Measurements from ENCODE around the gene VPS35. TPM values are rescaled to one million over a fixed set of nuclear protein-coding genes. Genes with fewer than 3 reads are reported as not detected.

The VPS35 gene
- total and polyA plus RNA-seq, 2 of the 13 experiments (the other 11 are each of a cell fraction or from before 2014, with no cell fraction given), result 30.7 to 136 TPM

DNA sequence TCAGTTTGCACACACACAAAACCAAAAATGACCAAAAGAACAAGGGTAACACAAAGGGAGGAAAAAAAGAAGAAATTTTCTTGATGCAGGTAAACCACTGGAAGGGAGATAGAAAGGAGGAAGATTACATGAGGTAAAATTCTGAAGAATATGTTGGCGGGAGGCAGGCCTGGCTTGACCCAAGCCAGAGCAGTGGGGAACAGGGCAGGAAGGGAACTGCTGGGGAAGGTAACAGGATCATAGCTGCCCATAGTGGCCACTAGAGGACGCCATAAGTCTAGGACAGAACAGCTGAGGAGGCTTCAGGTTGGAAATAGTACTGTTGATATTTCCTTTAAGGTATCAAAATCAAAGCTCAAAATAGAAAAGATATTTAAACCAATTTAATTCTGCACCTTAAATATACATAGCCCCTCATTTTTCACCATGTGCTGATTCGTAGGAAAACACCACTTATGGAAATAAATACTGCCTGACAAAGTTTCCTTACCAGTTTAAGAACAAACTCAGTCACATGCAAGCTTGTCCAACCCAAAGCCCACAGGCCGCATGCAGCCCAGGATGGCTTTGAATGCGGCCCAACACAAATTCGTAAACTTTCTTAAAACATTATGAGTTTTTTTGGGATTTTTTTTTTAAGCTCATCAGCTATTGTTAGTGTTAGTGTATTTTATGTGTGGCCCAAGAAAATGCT is 15.5 kb downstream of the VPS35 start:
- H3K27me3 ChIP-seq (ENCODE audit: control insufficient read depth in 1 of 2, insufficient read depth in 2 of 2, low read length in 2 of 2), result no peaks in the 10 kb centered on the region
- CTCF ChIA-PET (ENCODE audit: low intra/inter-chr PET ratio, low total read pairs), result interaction anchor here (1.1 to 2.6 kb wide), 4 partner anchors 14 to 236 kb away, joined by 3 to 35 read pairs (median 14); partner anchors contain the start of gene VPS35
- intact Hi-C loops (cut with micrococcal nuclease; ENCODE audit: unreplicated experiment) (loop anchor here (1.0 kb wide), 2 partner anchors 15 to 128 kb away; no protein-coding TSS in a partner anchor), in situ Hi-C loops (cut with HindIII; ENCODE audit: extremely low pct_ligation_motif_present, low pct_unique_long_range_greater_than_20kb) (no loop called here)
- no peak overlapping the region for H3K27ac ChIP-seq (ENCODE audit: extremely low read length, insufficient read depth, low read length)
- H2AFZ ChIP-seq (ENCODE audit: low read length), result no peak overlapping the region
- no TSS peak for BruUV-seq (replicated peaks)
- 0 out of 2 replicates have a peak, but pooled peaks cover 3% of the 10 kb centered on the region for H4K20me1 ChIP-seq (ENCODE audit: insufficient read depth, low read length)
- no peak overlapping the region for H3K9ac ChIP-seq (ENCODE audit: insufficient read depth, low read depth, low read length)
- peaks cover 18 to 73% of the 10 kb centered on the region in 2 experiments for H3K36me3 ChIP-seq (replicated peaks in 1 of 2; ENCODE audit: control insufficient read depth in 1 of 2, insufficient read depth in 2 of 2, low read length in 2 of 2)
- no peak overlapping the region for H3K4me2 ChIP-seq (ENCODE audit: low read depth, low read length)
- peak; percentile 79 for DNase-seq (ENCODE audit: low spot score)
- peaks cover 13% of the 10 kb centered on the region for H3K4me1 ChIP-seq (ENCODE audit: insufficient read depth, low read length)
- H3K9me3 ChIP-seq (ENCODE audit: low read length), result no peaks in the 10 kb centered on the region
- no peak overlapping the region for H3K4me3 ChIP-seq (replicated peaks in 1 of 3; ENCODE audit: insufficient read depth in 1 of 3, low read depth in 2 of 3, low read length in 3 of 3)
- 62% methylated on average over 6 of the region's 6 CpGs for WGBS (ENCODE audit: low lambda C conversion rate)
- peak; percentile 100 for ATAC-seq
- POLR2A ChIA-PET, result interaction anchor here (1.2 to 1.5 kb wide), 3 partner anchors 17 to 127 kb away, joined by 3 to 8 read pairs (median 6); partner anchors contain the start of gene ORC6
- H3K79me2 ChIP-seq (ENCODE audit: insufficient read depth, low read length), result no peaks in the 10 kb centered on the region
- peak; percentile 15 for FAIRE-seq
- TF ChIP-seq NFE2 (CRISPR knock-in tag; IDR thresholded peaks at IDR 0.05), result no peak
- TF ChIP-seq PRMT3 (CRISPR knock-in tag; IDR thresholded peaks at IDR 0.05; ENCODE audit: borderline replicate concordance, low read depth), result no peak
- no peak for TF ChIP-seq SOX13 (IDR thresholded peaks at IDR 0.05)
- peak in 1 of 2 experiments; percentile 17; a peak in 1 of 4 replicates for TF ChIP-seq SOX13 (CRISPR knock-in tag; conservative IDR thresholded peaks at IDR 0.05 in 1 of 2, IDR thresholded peaks at IDR 0.05 in 1 of 2)
- TF ChIP-seq, protein P1, sequence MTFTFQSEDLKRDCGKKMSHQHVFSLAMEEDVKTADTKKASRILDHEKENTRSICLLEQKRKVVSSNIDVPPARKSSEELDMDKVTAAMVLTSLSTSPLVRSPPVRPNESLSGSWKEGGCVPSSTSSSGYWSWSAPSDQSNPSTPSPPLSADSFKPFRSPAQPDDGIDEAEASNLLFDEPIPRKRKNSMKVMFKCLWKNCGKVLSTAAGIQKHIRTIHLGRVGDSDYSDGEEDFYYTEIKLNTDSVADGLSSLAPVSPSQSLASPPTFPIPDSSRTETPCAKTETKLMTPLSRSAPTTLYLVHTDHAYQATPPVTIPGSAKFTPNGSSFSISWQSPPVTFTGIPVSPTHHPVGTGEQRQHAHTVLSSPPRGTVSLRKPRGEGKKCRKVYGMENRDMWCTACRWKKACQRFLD (CRISPR knock-in tag; IDR thresholded peaks at IDR 0.05; ENCODE audit: borderline replicate concordance), result no peak
- TF ChIP-seq ZNF672 (CRISPR knock-in tag; IDR thresholded peaks at IDR 0.05), result no peak
- TF ChIP-seq, protein P2, sequence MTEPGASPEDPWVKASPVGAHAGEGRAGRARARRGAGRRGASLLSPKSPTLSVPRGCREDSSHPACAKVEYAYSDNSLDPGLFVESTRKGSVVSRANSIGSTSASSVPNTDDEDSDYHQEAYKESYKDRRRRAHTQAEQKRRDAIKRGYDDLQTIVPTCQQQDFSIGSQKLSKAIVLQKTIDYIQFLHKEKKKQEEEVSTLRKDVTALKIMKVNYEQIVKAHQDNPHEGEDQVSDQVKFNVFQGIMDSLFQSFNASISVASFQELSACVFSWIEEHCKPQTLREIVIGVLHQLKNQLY (CRISPR knock-in tag; IDR thresholded peaks at IDR 0.05), result no peak
- TF ChIP-seq ATRX (CRISPR knock-in tag; IDR thresholded peaks at IDR 0.05; ENCODE audit: borderline replicate concordance), result no peak
- TF ChIP-seq TMF1 (CRISPR knock-in tag; IDR thresholded peaks at IDR 0.05; ENCODE audit: low read depth), result no peak
- peak; percentile 26 for TF ChIP-seq ASH2L (IDR thresholded peaks at IDR 0.05; ENCODE audit: insufficient read length, low read depth, low read length)
- TF ChIP-seq, protein P3, sequence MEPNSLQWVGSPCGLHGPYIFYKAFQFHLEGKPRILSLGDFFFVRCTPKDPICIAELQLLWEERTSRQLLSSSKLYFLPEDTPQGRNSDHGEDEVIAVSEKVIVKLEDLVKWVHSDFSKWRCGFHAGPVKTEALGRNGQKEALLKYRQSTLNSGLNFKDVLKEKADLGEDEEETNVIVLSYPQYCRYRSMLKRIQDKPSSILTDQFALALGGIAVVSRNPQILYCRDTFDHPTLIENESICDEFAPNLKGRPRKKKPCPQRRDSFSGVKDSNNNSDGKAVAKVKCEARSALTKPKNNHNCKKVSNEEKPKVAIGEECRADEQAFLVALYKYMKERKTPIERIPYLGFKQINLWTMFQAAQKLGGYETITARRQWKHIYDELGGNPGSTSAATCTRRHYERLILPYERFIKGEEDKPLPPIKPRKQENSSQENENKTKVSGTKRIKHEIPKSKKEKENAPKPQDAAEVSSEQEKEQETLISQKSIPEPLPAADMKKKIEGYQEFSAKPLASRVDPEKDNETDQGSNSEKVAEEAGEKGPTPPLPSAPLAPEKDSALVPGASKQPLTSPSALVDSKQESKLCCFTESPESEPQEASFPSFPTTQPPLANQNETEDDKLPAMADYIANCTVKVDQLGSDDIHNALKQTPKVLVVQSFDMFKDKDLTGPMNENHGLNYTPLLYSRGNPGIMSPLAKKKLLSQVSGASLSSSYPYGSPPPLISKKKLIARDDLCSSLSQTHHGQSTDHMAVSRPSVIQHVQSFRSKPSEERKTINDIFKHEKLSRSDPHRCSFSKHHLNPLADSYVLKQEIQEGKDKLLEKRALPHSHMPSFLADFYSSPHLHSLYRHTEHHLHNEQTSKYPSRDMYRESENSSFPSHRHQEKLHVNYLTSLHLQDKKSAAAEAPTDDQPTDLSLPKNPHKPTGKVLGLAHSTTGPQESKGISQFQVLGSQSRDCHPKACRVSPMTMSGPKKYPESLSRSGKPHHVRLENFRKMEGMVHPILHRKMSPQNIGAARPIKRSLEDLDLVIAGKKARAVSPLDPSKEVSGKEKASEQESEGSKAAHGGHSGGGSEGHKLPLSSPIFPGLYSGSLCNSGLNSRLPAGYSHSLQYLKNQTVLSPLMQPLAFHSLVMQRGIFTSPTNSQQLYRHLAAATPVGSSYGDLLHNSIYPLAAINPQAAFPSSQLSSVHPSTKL (CRISPR knock-in tag; IDR thresholded peaks at IDR 0.05), result 0 out of 2 replicates have a peak, but pooled peaks have one; percentile 25
- no peak for TF ChIP-seq ZNF7 (CRISPR knock-in tag; IDR thresholded peaks at IDR 0.05)
- peak; percentile 49; the same call in 1 of the 2 replicates for TF ChIP-seq SALL1 (CRISPR knock-in tag; IDR thresholded peaks at IDR 0.05)
- no peak for TF ChIP-seq DPF2 (CRISPR knock-in tag; IDR thresholded peaks at IDR 0.05; ENCODE audit: borderline replicate concordance, low read depth)
- TF ChIP-seq, protein P4, sequence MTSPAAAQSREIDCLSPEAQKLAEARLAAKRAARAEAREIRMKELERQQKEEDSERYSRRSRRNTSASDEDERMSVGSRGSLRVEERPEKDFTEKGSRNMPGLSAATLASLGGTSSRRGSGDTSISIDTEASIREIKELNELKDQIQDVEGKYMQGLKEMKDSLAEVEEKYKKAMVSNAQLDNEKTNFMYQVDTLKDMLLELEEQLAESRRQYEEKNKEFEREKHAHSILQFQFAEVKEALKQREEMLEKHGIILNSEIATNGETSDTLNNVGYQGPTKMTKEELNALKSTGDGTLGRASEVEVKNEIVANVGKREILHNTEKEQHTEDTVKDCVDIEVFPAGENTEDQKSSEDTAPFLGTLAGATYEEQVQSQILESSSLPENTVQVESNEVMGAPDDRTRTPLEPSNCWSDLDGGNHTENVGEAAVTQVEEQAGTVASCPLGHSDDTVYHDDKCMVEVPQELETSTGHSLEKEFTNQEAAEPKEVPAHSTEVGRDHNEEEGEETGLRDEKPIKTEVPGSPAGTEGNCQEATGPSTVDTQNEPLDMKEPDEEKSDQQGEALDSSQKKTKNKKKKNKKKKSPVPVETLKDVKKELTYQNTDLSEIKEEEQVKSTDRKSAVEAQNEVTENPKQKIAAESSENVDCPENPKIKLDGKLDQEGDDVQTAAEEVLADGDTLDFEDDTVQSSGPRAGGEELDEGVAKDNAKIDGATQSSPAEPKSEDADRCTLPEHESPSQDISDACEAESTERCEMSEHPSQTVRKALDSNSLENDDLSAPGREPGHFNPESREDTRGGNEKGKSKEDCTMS (CRISPR knock-in tag; conservative IDR thresholded peaks at IDR 0.05), result no peak
